GM23248 (cell line): ENCODE results near the gene ELMO1. TPM values are rescaled to one million over a fixed set of nuclear protein-coding genes. Genes with fewer than 3 reads are reported as not detected.

Experiments
- DNase-seq: peaks from one replicate; pipeline ENCODE4 v3.0.0-alpha.2; 2015
- H2AFZ ChIP-seq: fragments of 200-600 bp; sonication (generic); 2 replicates; pipeline ENCODE4 v1.6.1; 2016; ENCODE audit warnings: antibody characterized with exemption
- H3F3A ChIP-seq: fragments of 200-600 bp; sonication (generic); 2 replicates; pipeline ENCODE4 v1.6.1; 2016; ENCODE audit warnings: mild to moderate bottlenecking, antibody characterized with exemption, mixed run types; ENCODE audit not compliant: insufficient read depth
- H3K27ac ChIP-seq: fragments of 200-600 bp; sonication (generic); 2 replicates; pipeline ENCODE4 v1.5.1; 2016; ENCODE audit warnings: mild to moderate bottlenecking
- H3K27me3 ChIP-seq: fragments of 200-600 bp; sonication (generic); replicated peaks from 2 replicates; pipeline ENCODE4 v1.6.1; 2016; ENCODE audit warnings: mild to moderate bottlenecking; ENCODE audit not compliant: insufficient read depth
- H3K36me3 ChIP-seq: fragments of 200-600 bp; sonication (generic); 2 replicates; pipeline ENCODE4 v1.6.1; 2016; ENCODE audit warnings: low read depth, mild to moderate bottlenecking
- H3K4me1 ChIP-seq: fragments of 200-600 bp; sonication (generic); 2 replicates; pipeline ENCODE4 v1.6.1; 2016; ENCODE audit warnings: mild to moderate bottlenecking; ENCODE audit not compliant: insufficient read depth
- H3K4me2 ChIP-seq: fragments of 200-600 bp; sonication (generic); one replicate; pipeline ENCODE4 v1.6.1; 2016; ENCODE audit warnings: mild to moderate bottlenecking; ENCODE audit not compliant: unreplicated experiment
- H3K4me3 ChIP-seq: fragments of 200-600 bp; sonication (generic); 2 replicates; pipeline ENCODE4 v1.5.1; 2016; ENCODE audit warnings: mild to moderate bottlenecking
- H3K79me2 ChIP-seq: fragments of 200-600 bp; sonication (generic); 2 replicates; pipeline ENCODE4 v1.6.1; 2016; ENCODE audit warnings: mild to moderate bottlenecking; ENCODE audit not compliant: insufficient read depth
- H3K9ac ChIP-seq: fragments of 200-600 bp; sonication (generic); 2 replicates; pipeline ENCODE4 v1.6.1; 2016; ENCODE audit warnings: mild to moderate bottlenecking
- H3K9me2 ChIP-seq: fragments of 200-600 bp; sonication (generic); 2 replicates; pipeline ENCODE4 v1.6.1; 2016; ENCODE audit warnings: mixed run types, mild to moderate bottlenecking, moderate library complexity; ENCODE audit not compliant: insufficient read depth
- H3K9me3 ChIP-seq: fragments of 200-600 bp; sonication (generic); one replicate; pipeline ENCODE4 v1.6.1; 2017; ENCODE audit warnings: low read depth
- H4K20me1 ChIP-seq: fragments of 200-600 bp; sonication (generic); 2 replicates; pipeline ENCODE4 v1.6.0; 2016; ENCODE audit not compliant: insufficient read depth
- EZH2 ChIP-seq: fragments of 200-600 bp; sonication (generic); IDR thresholded peaks from 2 replicates; pipeline ENCODE4 v1.6.1; 2018; ENCODE audit warnings: antibody characterized with exemption, mild to moderate bottlenecking; ENCODE audit not compliant: insufficient read depth, poor library complexity, severe bottlenecking
- EZH2phosphoT487 ChIP-seq: fragments of 200-600 bp; sonication (generic); IDR thresholded peaks from 2 replicates; pipeline ENCODE4 v1.6.1; 2018; ENCODE audit warnings: antibody characterized with exemption, moderate library complexity, mild to moderate bottlenecking, low read depth; ENCODE audit not compliant: insufficient read depth
- WGBS, 2 experiments: methylation state at CpG; one replicate each; pipeline ENCODE4 v1.1.6; 2015 to 2017; ENCODE audit warnings: low lambda C conversion rate in 2 of 2, low coverage in 1 of 2; ENCODE audit errors: missing lambda C conversion rate in 2 of 2; 5-methylcytosine and 5-hydroxymethylcytosine counted together
- in situ Hi-C: fragments of 300-500 bp; cut with MboI; formaldehyde crosslinking; loops from 2 replicates; pipeline ENCODE4 v1.15.0; 2020
- polyA plus RNA-seq: library from polyadenylated mRNA; unstranded; fragments of >200 nt; fragmentation: Nextera tagmentation; extraction: Ambion mirVana; gene quantifications from 2 replicates; pipeline ENCODE4 v1.2.1, GENCODE V29; 2016
- total RNA-seq: library from RNA; depleted of rRNA; stranded (reverse); fragments of >200 nt; shearing (Covaris generic); gene quantifications from 2 replicates; pipeline ENCODE4 v1.2.3, GENCODE V29; 2014

Gene ELMO1
- total and polyA plus RNA-seq, 2 experiments from 2014 or later, result not detected

GRCh38 chr7:37429435-37429791 lies 19.3 kb downstream of the ELMO1 start:
- Histone ChIP-seq H3K4me2 (no peak overlapping the region), H3K27me3 (no peaks in the 10 kb centered on the region), H4K20me1 (no peaks in the 10 kb centered on the region), H3K27ac (no peak overlapping the region), H3K9me2 (no peaks in the 10 kb centered on the region), H3K4me3 (no peak overlapping the region), H3K79me2 (no peaks in the 10 kb centered on the region), H2AFZ (no peak overlapping the region), H3F3A (no peaks in the 10 kb centered on the region), H3K4me1 (no peaks in the 10 kb centered on the region), H3K36me3 (no peaks in the 10 kb centered on the region), H3K9me3 (no peaks in the 10 kb centered on the region), H3K9ac (no peak overlapping the region)
- in situ Hi-C loops, result no loop called here
- no peak for DNase-seq
- no peak for TF ChIP-seq EZH2phosphoT487
- TF ChIP-seq EZH2, result no peak

GRCh38 chr7:37428681-37429434 lies 19.8 kb downstream of the ELMO1 start:
- Histone ChIP-seq H3K36me3 (no peaks in the 10 kb centered on the region), H3K9ac (no peak overlapping the region), H3K4me2 (no peak overlapping the region), H3F3A (no peaks in the 10 kb centered on the region), H3K9me3 (no peaks in the 10 kb centered on the region), H3K4me3 (no peak overlapping the region), H4K20me1 (no peaks in the 10 kb centered on the region), H3K79me2 (no peaks in the 10 kb centered on the region), H3K9me2 (no peaks in the 10 kb centered on the region), H3K4me1 (no peaks in the 10 kb centered on the region), H3K27me3 (no peaks in the 10 kb centered on the region), H2AFZ (no peak overlapping the region), H3K27ac (no peak overlapping the region)
- no peak for TF ChIP-seq EZH2phosphoT487
- TF ChIP-seq EZH2, result no peak
- 32 to 38% methylated on average over 6 of the region's 6 CpGs for WGBS, 2 experiments
- in situ Hi-C loops, result no loop called here
- DNase-seq, result no peak

GRCh38 chr7:37427276-37427940 lies 21.3 kb downstream of the ELMO1 start:
- TF ChIP-seq EZH2 (no peak), EZH2phosphoT487 (no peak)
- no peak overlapping the region for H3K9ac ChIP-seq
- H3K4me1 ChIP-seq, result no peaks in the 10 kb centered on the region
- in situ Hi-C loops, result no loop called here
- no peak overlapping the region for H3K27ac ChIP-seq
- H3K9me3 ChIP-seq, result no peaks in the 10 kb centered on the region
- H3K4me2 ChIP-seq, result no peak overlapping the region
- no peaks in the 10 kb centered on the region for H3K9me2 ChIP-seq
- no peaks in the 10 kb centered on the region for H4K20me1 ChIP-seq
- no peaks in the 10 kb centered on the region for H3K27me3 ChIP-seq
- no peaks in the 10 kb centered on the region for H3F3A ChIP-seq
- H3K36me3 ChIP-seq, result no peaks in the 10 kb centered on the region
- 43 to 49% methylated on average over 2 of the region's 2 CpGs for WGBS, 2 experiments
- H3K79me2 ChIP-seq, result no peaks in the 10 kb centered on the region
- no peak overlapping the region for H3K4me3 ChIP-seq
- DNase-seq, result no peak
- H2AFZ ChIP-seq, result no peak overlapping the region

GRCh38 chr7:37425498-37425897 lies 23.2 kb downstream of the ELMO1 start:
- Histone ChIP-seq H3K9me3 (no peaks in the 10 kb centered on the region), H3K4me2 (no peak overlapping the region), H3K79me2 (no peaks in the 10 kb centered on the region), H3K36me3 (no peaks in the 10 kb centered on the region), H3K4me3 (no peak overlapping the region), H3K27me3 (no peaks in the 10 kb centered on the region), H3K4me1 (no peaks in the 10 kb centered on the region), H3F3A (no peaks in the 10 kb centered on the region), H3K9me2 (no peaks in the 10 kb centered on the region), H2AFZ (no peak overlapping the region), H4K20me1 (no peaks in the 10 kb centered on the region), H3K9ac (no peak overlapping the region), H3K27ac (no peak overlapping the region)
- TF ChIP-seq EZH2phosphoT487 (no peak), EZH2 (no peak)
- 18 to 22% methylated on average over 5 of the region's 5 CpGs for WGBS, 2 experiments
- DNase-seq, result no peak
- in situ Hi-C loops, result no loop called here
